Sigmoid colon (tissue), 7 donors: Measurements from ENCODE around the gene HOOK2. TPM values are rescaled to one million over a fixed set of nuclear protein-coding genes. Genes with fewer than 3 reads are reported as not detected.

ENCODE experiments used
- DNase-seq: peaks from one replicate; pipeline ENCODE4 v3.0.0-alpha.2; 2019
- H3K27ac ChIP-seq, 4 donors: fragments of 200-600 bp; sonication (generic); one replicate each; pipeline ENCODE4 v1.5.1; 2016 to 2019; ENCODE audit warnings: mild to moderate bottlenecking in 1 of 4
- H3K27me3 ChIP-seq, 3 donors: fragments of 200-600 bp; sonication (generic); one replicate each; pipeline ENCODE4 v1.5.1; 2019; ENCODE audit warnings: mild to moderate bottlenecking in 1 of 3
- H3K36me3 ChIP-seq, 4 donors: fragments of 200-600 bp; sonication (generic); one replicate each; pipeline ENCODE4 v1.5.1; 2016 to 2019
- H3K4me1 ChIP-seq, 4 donors: fragments of 200-600 bp; sonication (generic); one replicate each; pipeline ENCODE4 v1.5.1; 2017 to 2019
- H3K4me3 ChIP-seq, 4 donors: fragments of 200-600 bp; sonication (generic); one replicate each; pipeline ENCODE4 v1.5.1; 2017 to 2019; ENCODE audit warnings: mild to moderate bottlenecking in 2 of 4, moderate library complexity in 1 of 4
- H3K9me3 ChIP-seq, 4 donors: fragments of 200-600 bp in 3 of 4; sonication (generic) in 3 of 4; one replicate each; pipeline versions ENCODE4 v1.5.1 to v1.6.1; 2013 to 2019
- EP300 ChIP-seq, 4 donors: sonication (generic); formaldehyde crosslinking; IDR thresholded peaks; one replicate each; pipeline ENCODE4 v1.6.1; 2017; ENCODE audit warnings: antibody characterized with exemption in 4 of 4
- POLR2A ChIP-seq, 2 donors: fragments of 450-650 bp; IDR thresholded peaks; one replicate each; pipeline ENCODE4 v1.6.1; 2016; ENCODE audit warnings: antibody characterized with exemption in 2 of 2, mild to moderate bottlenecking in 2 of 2, moderate library complexity in 2 of 2
- POLR2AphosphoS5 ChIP-seq, 4 donors: sonication (generic); formaldehyde crosslinking; IDR thresholded peaks; one replicate each; pipeline ENCODE4 v1.6.1; 2017; ENCODE audit warnings: antibody characterized with exemption in 4 of 4
- WGBS, 2 donors: extraction: QIAGEN DNeasy Blood & Tissue Kit; methylation state at CpG; one replicate each; pipeline ENCODE4 v1.1.7; 2013; 5-methylcytosine and 5-hydroxymethylcytosine counted together
- intact Hi-C: fragments of 100-400 bp; cut with DNase I; formaldehyde crosslinking; loops from one replicate; pipeline ENCODE4 v1.15.1; 2023
- polyA plus RNA-seq, 3 donors: library from polyadenylated mRNA; stranded (reverse); fragments of 200-250 nt; gene quantifications; one replicate each; pipeline ENCODE4 v1.2.3, GENCODE V29; 2013
- total RNA-seq, 4 donors: library from RNA; depleted of rRNA; stranded (reverse); fragments of >200 nt; gene quantifications; one replicate each; pipeline ENCODE4 v1.1.0, GENCODE V29; 2016
- TF ChIP-seq, protein P1 (sequence below), 4 experiments: fragments of 450-650 bp in 3 of 4; fragments of 200-600 bp in 1 of 4; IDR thresholded peaks; one replicate each; pipeline ENCODE4 v1.5.1; 2016 to 2019; ENCODE audit warnings: antibody characterized with exemption in 4 of 4, mild to moderate bottlenecking in 3 of 4, moderate library complexity in 2 of 4
- donor health status: healthy with polysubstance abuse.
- donor health status: Bipolar disorder and iron deficiency.
- donor health status: healthy.

The HOOK2 gene
- total and polyA plus RNA-seq, 7 donors = 10.2 to 80.4 (median 36.0) TPM

- Histone ChIP-seq H3K9me3 (no peaks in the 10 kb centered on the region), H3K27me3 (no peaks in the 10 kb centered on the region), H3K4me3 (peak within 1 kb of the TSS; percentile 30 to 62 (median 50)), H3K4me1 (peaks cover 0 to 24% (median 17%) of the 10 kb centered on the region in 4 donors), H3K27ac (peak within 1 kb of the TSS; percentile 57 to 75 (median 74)), H3K36me3 (peaks cover 0 to 7% (median 3%) of the 10 kb centered on the region in 4 donors)
- 5% methylated on average over 66 of the region's 66 CpGs for WGBS, 2 donors
- TF ChIP-seq POLR2A (IDR thresholded peaks at IDR 0.05) (no peak), POLR2AphosphoS5 (IDR thresholded peaks at IDR 0.05) (peak in 3 of 4 donors; percentile 11 to 58 (median 52)), EP300 (IDR thresholded peaks at IDR 0.05) (no peak)
- TF ChIP-seq, protein P1, sequence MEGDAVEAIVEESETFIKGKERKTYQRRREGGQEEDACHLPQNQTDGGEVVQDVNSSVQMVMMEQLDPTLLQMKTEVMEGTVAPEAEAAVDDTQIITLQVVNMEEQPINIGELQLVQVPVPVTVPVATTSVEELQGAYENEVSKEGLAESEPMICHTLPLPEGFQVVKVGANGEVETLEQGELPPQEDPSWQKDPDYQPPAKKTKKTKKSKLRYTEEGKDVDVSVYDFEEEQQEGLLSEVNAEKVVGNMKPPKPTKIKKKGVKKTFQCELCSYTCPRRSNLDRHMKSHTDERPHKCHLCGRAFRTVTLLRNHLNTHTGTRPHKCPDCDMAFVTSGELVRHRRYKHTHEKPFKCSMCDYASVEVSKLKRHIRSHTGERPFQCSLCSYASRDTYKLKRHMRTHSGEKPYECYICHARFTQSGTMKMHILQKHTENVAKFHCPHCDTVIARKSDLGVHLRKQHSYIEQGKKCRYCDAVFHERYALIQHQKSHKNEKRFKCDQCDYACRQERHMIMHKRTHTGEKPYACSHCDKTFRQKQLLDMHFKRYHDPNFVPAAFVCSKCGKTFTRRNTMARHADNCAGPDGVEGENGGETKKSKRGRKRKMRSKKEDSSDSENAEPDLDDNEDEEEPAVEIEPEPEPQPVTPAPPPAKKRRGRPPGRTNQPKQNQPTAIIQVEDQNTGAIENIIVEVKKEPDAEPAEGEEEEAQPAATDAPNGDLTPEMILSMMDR (IDR thresholded peaks at IDR 0.05) = peak in 2 of 4 experiments; percentile 22 to 29
- peak; percentile 94 for DNase-seq
- intact Hi-C loops = loop anchor here (2.0 kb wide), 1 partner anchor 40 kb away; no protein-coding TSS in a partner anchor
Observed at GRCh38 chr19:12806242-12807081, 31.1 kb upstream of the HOOK2 start, which contains the start of gene RNASEH2A. RNASEH2A (plus strand) TSS chr19:12806584; CDS start chr19:12806674, 90 bp downstream.

DNA sequence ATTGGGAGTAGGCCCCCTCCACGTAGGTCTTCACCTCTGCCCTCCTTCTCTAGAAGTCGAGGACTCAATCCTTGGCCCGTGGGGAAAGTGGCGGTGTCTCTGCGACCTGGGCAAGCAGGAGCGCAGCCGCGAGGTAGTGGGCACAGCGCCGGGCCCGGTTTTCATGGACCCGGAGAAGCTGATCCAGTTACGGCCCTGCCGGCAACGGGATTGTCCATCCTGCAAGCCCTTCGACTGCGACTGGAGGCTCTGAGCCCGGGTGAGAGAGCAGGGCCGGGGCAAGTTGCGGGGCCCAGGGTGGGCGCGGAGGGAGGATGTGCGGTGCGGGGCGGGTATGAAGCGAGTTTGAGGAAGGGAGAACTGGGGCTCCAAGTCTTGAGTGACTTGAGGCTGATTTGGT lies 28.7 kb upstream of the HOOK2 start:
- peaks cover 0 to 39% (median 31%) of the 10 kb centered on the region in 4 donors for H3K4me1 ChIP-seq
- DNase-seq = no peak
- no peaks in the 10 kb centered on the region for H3K27me3 ChIP-seq
- H3K36me3 ChIP-seq = peaks cover 0 to 14% (median 11%) of the 10 kb centered on the region in 4 donors
- H3K27ac ChIP-seq = no peak overlapping the region
- intact Hi-C loops = loop anchor here (5.0 kb wide), 1 partner anchor 37 kb away; no protein-coding TSS in a partner anchor
- H3K4me3 ChIP-seq = no peak overlapping the region
- H3K9me3 ChIP-seq = no peaks in the 10 kb centered on the region
- WGBS, 2 donors = 93 to 95% methylated on average over 26 of the region's 26 CpGs
- TF ChIP-seq EP300 (IDR thresholded peaks at IDR 0.05) (no peak), POLR2AphosphoS5 (IDR thresholded peaks at IDR 0.05) (no peak)
- TF ChIP-seq, protein P1 (IDR thresholded peaks at IDR 0.05) = no peak

- Histone ChIP-seq H3K36me3 (peaks cover 0 to 19% (median 15%) of the 10 kb centered on the region in 4 donors), H3K4me3 (peak overlapping the region; percentile 80 to 91 (median 88)), H3K27ac (peak overlapping the region; percentile 85 to 89 (median 87)), H3K4me1 (peaks cover 0 to 39% (median 31%) of the 10 kb centered on the region in 4 donors), H3K9me3 (no peaks in the 10 kb centered on the region), H3K27me3 (no peaks in the 10 kb centered on the region)
- TF ChIP-seq, protein P1 (IDR thresholded peaks at IDR 0.05) = no peak
- TF ChIP-seq EP300 (IDR thresholded peaks at IDR 0.05) (no peak), POLR2AphosphoS5 (IDR thresholded peaks at IDR 0.05) (no peak), POLR2A (IDR thresholded peaks at IDR 0.05) (no peak)
- DNase-seq = no peak
- intact Hi-C loops = loop anchor here (5.0 kb wide), 1 partner anchor 35 kb away; no protein-coding TSS in a partner anchor
- WGBS, 2 donors = 23 to 45% methylated on average over 22 of the region's 22 CpGs
Observed at GRCh38 chr19:12802267-12803106, 27.1 kb upstream of the HOOK2 start.

GRCh38 chr19:12801466-12802266 lies 26.3 kb upstream of the HOOK2 start, which contains the start of the genes PRDX2 and THSD8:
PRDX2 (minus strand) TSS chr19:12801800; CDS start chr19:12801261, 539 bp downstream.
THSD8 (plus strand) TSS chr19:12802069; CDS start chr19:12802072, 3 bp downstream.
- H3K27ac ChIP-seq = peak within 1 kb of the TSS; percentile 85 to 89 (median 87)
- no peaks in the 10 kb centered on the region for H3K9me3 ChIP-seq
- WGBS, 2 donors = 0 to 1% methylated on average over 78 of the region's 78 CpGs
- TF ChIP-seq, protein P1 (IDR thresholded peaks at IDR 0.05) = peak in 3 of 4 experiments; percentile 8 to 27 (median 14)
- no peak for TF ChIP-seq EP300 (IDR thresholded peaks at IDR 0.05)
- TF ChIP-seq POLR2AphosphoS5 (IDR thresholded peaks at IDR 0.05) = peak; percentile 90 to 97 (median 95)
- TF ChIP-seq POLR2A (IDR thresholded peaks at IDR 0.05) = peak; percentile 84 to 92
- peaks cover 0 to 32% (median 24%) of the 10 kb centered on the region in 4 donors for H3K4me1 ChIP-seq
- peak within 1 kb of the TSS; percentile 80 to 91 (median 88) for H3K4me3 ChIP-seq
- peak; percentile 89 for DNase-seq
- no peaks in the 10 kb centered on the region for H3K27me3 ChIP-seq
- H3K36me3 ChIP-seq = peaks cover 0 to 19% (median 15%) of the 10 kb centered on the region in 4 donors
- intact Hi-C loops = loop anchor here (5.0 kb wide), 1 partner anchor 34 kb away; no protein-coding TSS in a partner anchor
